GM18505 (cell line): Measurements from ENCODE around the gene TROAP.
"Not testable (repeated sequence)": the region's sequence is repeated elsewhere in the genome, so short reads cannot be mapped to it uniquely, and the experiment has no call there.

Source experiments
- ATAC-seq: cut with Tn5 transposase; IDR thresholded peaks from one replicate; pipeline ENCODE4 v1.9.1; 2021; ENCODE audit not compliant: unreplicated experiment
- POLR2A ChIP-seq: IDR thresholded peaks from 4 replicates; pipeline ENCODE4 v1.6.1; 2011; ENCODE audit warnings: borderline replicate concordance; ENCODE audit not compliant: insufficient read depth, insufficient read length; ENCODE audit errors: extremely low read depth

Gene TROAP

DNA sequence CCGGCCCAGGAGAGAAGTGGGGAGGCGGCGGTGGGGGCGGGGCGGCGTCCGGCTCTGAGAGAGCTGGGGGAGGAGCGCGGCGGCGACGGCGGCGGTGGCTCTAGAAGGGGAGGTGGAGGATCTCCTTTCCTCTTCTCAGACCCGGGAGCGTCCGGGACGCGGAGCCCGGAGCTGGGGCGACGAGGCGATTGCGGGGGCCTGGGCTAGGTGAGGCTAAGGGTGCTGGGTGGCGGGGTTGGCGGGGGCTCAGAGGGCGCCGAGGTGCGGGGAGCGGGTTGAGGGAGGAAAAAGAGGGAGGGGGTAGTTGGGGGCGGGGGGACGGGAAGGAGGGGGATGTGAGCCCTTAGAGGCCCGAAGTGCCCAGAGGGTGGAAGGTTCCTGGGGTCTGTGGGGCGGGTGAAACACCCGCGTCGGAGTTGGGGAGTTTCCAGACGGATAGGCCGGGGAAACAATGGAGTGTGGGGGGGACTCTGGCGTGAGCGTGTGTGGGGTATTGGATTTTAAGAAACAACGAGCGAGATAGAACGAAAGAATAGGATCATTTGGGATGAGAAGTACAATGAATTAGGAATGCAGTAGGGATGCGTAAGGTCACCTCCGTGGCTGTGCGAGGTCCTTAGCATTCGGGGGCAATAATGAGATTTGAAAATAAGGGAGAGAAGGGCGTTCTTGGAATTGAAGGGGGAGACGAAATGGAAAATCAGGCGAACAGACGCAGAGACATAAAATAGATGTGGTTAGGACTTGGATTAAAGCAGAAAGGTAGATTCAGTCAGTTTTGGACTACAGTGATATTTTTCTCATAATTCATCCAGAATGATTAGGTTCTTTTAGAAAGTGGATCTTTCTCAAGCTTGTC is 44.6 kb downstream of the TROAP start, which contains the start of gene SPATS2:
Gene SPATS2 (plus strand): TSS at position 82 of the 859 bp plus-strand sequence. CDS start 93,551 bp downstream, outside the sequence.
- peak; percentile 39 for TF ChIP-seq POLR2A
- no peak for ATAC-seq

GRCh38 chr12:49368240-49368600 is 45.2 kb downstream of the TROAP start:
- TF ChIP-seq POLR2A: no peak
- no peak for ATAC-seq

DNA sequence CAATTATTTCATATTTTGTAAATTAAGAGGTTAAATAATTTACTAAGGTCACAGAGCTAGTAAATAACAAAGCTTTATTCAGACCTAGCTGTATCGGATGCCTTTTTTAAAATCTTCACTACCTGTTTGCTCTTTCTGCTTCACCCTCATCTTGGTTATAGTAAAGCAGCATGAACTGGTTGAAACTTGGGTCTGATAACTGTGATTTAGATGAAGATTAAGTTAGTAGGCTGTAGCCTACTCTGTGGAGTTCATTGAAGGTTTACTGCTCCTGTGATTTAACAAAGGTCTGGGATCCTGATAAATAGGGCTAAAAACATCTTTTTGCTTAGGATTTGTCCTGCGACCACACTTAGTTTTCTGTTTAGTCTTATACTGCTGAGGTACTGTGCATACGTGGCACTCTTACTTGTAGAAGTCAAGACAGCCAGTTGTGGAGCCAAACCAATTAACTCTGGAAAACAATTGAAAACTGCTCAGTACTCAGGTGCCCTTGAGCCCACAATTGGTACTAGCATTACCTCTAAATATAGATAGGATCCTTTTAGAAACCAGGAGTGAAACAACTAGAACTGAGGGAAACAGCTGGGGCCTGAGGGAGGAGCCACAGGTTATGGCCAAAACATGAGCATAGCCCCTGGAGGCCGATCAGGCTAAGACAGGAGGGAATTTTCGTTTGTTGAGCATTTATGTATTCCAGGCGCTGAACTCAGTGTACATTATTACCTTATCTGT is 46.5 kb downstream of the TROAP start:
- no peak for ATAC-seq
- TF ChIP-seq POLR2A: peak; percentile 26

GRCh38 chr12:49370539-49370938 is 47.5 kb downstream of the TROAP start:
- TF ChIP-seq POLR2A: no peak
- no peak for ATAC-seq

DNA sequence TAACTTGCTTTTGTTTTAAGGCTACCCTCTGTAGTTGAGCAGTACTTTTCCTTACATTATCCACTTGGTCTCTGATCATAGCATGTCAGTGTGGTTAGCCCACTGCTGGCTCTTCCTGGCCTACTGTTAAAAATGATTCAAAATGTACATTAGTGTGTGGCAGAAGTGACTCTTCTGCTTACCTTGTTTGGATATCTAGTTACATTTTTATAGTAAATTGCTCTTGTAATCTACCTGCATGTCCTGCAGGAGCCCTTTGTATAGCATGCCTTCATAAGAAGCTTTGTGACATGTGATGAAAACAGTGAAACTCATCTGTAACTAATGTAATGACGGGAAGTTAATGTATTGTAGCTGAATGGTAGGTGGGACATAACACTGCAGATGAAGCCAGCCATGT is 52.4 kb downstream of the TROAP start:
- no peak for ATAC-seq
- no peak for TF ChIP-seq POLR2A

DNA sequence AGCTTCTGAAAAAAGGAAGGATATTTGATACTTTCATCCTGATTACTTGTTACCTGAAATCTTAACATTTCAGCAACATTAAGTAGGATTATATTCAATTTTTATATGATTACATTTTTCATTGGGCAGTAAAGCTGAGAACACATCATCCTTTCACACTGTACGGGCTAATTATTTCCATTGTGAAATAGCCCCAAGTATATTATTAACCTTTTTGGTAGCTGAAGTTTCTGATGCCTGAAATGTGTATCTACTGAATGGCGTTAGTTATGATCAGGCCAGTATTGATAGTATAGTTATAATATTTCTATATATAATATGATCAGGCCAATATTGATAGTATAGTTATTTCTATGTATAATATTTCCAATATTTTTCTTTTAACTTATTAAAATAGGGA is 54.3 kb downstream of the TROAP start:
- TF ChIP-seq POLR2A: no peak
- ATAC-seq: no peak

DNA sequence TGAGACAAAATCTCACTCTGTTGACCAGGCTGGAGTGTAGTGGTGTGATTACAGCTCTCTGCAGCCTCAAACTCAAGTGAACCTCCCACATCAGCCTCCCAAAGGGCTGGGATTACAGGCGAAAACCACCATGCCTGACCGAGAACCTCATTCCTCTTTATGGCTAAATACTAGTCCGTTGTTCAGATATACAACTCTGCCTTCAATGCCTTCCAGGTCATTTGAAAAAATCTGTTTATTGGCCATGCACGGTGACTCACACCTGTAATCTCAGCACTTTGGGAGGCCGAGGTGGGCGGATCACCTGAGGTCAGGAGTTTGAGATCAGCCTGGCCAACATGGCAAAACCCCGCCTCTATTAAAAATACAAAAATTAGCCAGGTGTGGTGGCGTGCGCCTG is 57.1 kb downstream of the TROAP start:
- not testable (repeated sequence) for ATAC-seq
